HUES64 (cell line): Measurements from ENCODE around the gene FAM228B.
"Not testable (repeated sequence)": the region's sequence is repeated elsewhere in the genome, so short reads cannot be mapped to it uniquely, and the experiment has no call there.

Experiments used
- H3K27ac ChIP-seq: 2 replicates; pipeline ENCODE4 v1.7.0; 2013; ENCODE audit warnings: low read depth, low read length, inconsistent platforms
- H3K27me3 ChIP-seq: 2 replicates; pipeline ENCODE4 v1.6.1; 2013; ENCODE audit warnings: mild to moderate bottlenecking, low read length; ENCODE audit not compliant: insufficient read depth
- H3K36me3 ChIP-seq: 2 replicates; pipeline ENCODE4 v1.6.1; 2013; ENCODE audit warnings: mild to moderate bottlenecking, low read length; ENCODE audit not compliant: insufficient read depth
- H3K4me1 ChIP-seq: 2 replicates; pipeline ENCODE4 v1.6.1; 2013; ENCODE audit warnings: mild to moderate bottlenecking, low read length, moderate library complexity; ENCODE audit not compliant: insufficient read depth
- H3K4me3 ChIP-seq: 2 replicates; pipeline ENCODE4 v1.5.1; 2013; ENCODE audit warnings: mild to moderate bottlenecking, low read length, moderate library complexity
- H3K9ac ChIP-seq: 2 replicates; pipeline ENCODE4 v1.6.1; 2013; ENCODE audit warnings: mild to moderate bottlenecking, low read depth, low read length
- H3K9me3 ChIP-seq: 2 replicates; pipeline ENCODE4 v1.6.1; 2013; ENCODE audit warnings: low read depth, low read length; ENCODE audit not compliant: insufficient read depth
- WGBS: fragments of 150-250, 120-280 bp; methylation state at CpG from one replicate; pipeline ENCODE4 v1.1.7; 2013; ENCODE audit warnings: missing lambda C conversion rate; 5-methylcytosine and 5-hydroxymethylcytosine counted together

The FAM228B gene

GRCh38 chr2:24083567-24084385, 39.5 kb upstream of the FAM228B start:
- Histone ChIP-seq H3K36me3 (peaks cover 32% of the 10 kb centered on the region), H3K27me3 (no peaks in the 10 kb centered on the region), H3K4me3 (peak overlapping the region; percentile 79), H3K9ac (peak overlapping the region; percentile 94), H3K27ac (peak overlapping the region; percentile 99), H3K4me1 (peaks cover 9% of the 10 kb centered on the region), H3K9me3 (no peaks in the 10 kb centered on the region)
- WGBS, result 6% methylated on average over 29 of the region's 30 CpGs

- Histone ChIP-seq H3K4me1 (peaks cover 9% of the 10 kb centered on the region), H3K4me3 (peak within 1 kb of the TSS; percentile 79), H3K9ac (peak within 1 kb of the TSS; percentile 94), H3K27me3 (no peaks in the 10 kb centered on the region), H3K36me3 (peaks cover 24% of the 10 kb centered on the region), H3K9me3 (no peaks in the 10 kb centered on the region), H3K27ac (peak within 1 kb of the TSS; percentile 99)
- 2% methylated on average over 44 of the region's 44 CpGs for WGBS
Observed at GRCh38 chr2:24084386-24085199, 38.7 kb upstream of the FAM228B start, which contains the start of gene TP53I3. Gene TP53I3 (minus strand): TSS chr2:24084834. CDS start chr2:24084326, 508 bp downstream.

- 47% methylated on average over 11 of the region's 11 CpGs for WGBS
- peak overlapping the region; percentile 79 for H3K4me3 ChIP-seq
- peak overlapping the region; percentile 94 for H3K9ac ChIP-seq
- peaks cover 9% of the 10 kb centered on the region for H3K4me1 ChIP-seq
- H3K9me3 ChIP-seq, result no peaks in the 10 kb centered on the region
- H3K36me3 ChIP-seq, result peaks cover 20% of the 10 kb centered on the region
- no peaks in the 10 kb centered on the region for H3K27me3 ChIP-seq
- peak overlapping the region; percentile 99 for H3K27ac ChIP-seq
Observed at GRCh38 chr2:24085200-24085489, 38.1 kb upstream of the FAM228B start.

GRCh38 chr2:24086241-24086640, 37.0 kb upstream of the FAM228B start:
- Histone ChIP-seq H3K9ac (no peak overlapping the region), H3K4me3 (no peak overlapping the region), H3K27me3 (no peaks in the 10 kb centered on the region), H3K4me1 (peaks cover 9% of the 10 kb centered on the region), H3K36me3 (peaks cover 13% of the 10 kb centered on the region), H3K9me3 (no peaks in the 10 kb centered on the region), H3K27ac (no peak overlapping the region)
- WGBS, result no CpG with 5 or more reads among the region's 1 CpG

- peaks cover 11% of the 10 kb centered on the region for H3K36me3 ChIP-seq
- no peak overlapping the region for H3K27ac ChIP-seq
- H3K9me3 ChIP-seq, result no peaks in the 10 kb centered on the region
- WGBS, result 94% methylated on average over 2 of the region's 3 CpGs
- H3K27me3 ChIP-seq, result no peaks in the 10 kb centered on the region
- H3K9ac ChIP-seq, result no peak overlapping the region
- H3K4me3 ChIP-seq, result no peak overlapping the region
- peaks cover 9% of the 10 kb centered on the region for H3K4me1 ChIP-seq
Observed at GRCh38 chr2:24087032-24087431, 36.2 kb upstream of the FAM228B start.

GRCh38 chr2:24088821-24089359, 34.4 kb upstream of the FAM228B start:
- 97% methylated on average over 2 of the region's 2 CpGs for WGBS
- H3K36me3 ChIP-seq, result no peaks in the 10 kb centered on the region
- H3K9ac ChIP-seq, result no peak overlapping the region
- no peaks in the 10 kb centered on the region for H3K9me3 ChIP-seq
- H3K27ac ChIP-seq, result no peak overlapping the region
- H3K4me3 ChIP-seq, result no peak overlapping the region
- H3K27me3 ChIP-seq, result no peaks in the 10 kb centered on the region
- no peaks in the 10 kb centered on the region for H3K4me1 ChIP-seq

GRCh38 chr2:24093270-24093669, 30.0 kb upstream of the FAM228B start:
- not testable (repeated sequence) for H3K4me1 ChIP-seq, H3K36me3 ChIP-seq, H3K27me3 ChIP-seq, H3K27ac ChIP-seq, H3K4me3 ChIP-seq, H3K9ac ChIP-seq, H3K9me3 ChIP-seq
- WGBS, result 93% methylated on average over 5 of the region's 5 CpGs

GRCh38 chr2:24095171-24095677, 28.0 kb upstream of the FAM228B start:
- not testable (repeated sequence) for H3K9me3 ChIP-seq, H3K27ac ChIP-seq, H3K4me1 ChIP-seq, H3K36me3 ChIP-seq, H3K27me3 ChIP-seq
- Histone ChIP-seq H3K9ac (peak overlapping the region; percentile 54), H3K4me3 (peak overlapping the region; percentile 31)
- WGBS, result 50% methylated on average over 17 of the region's 17 CpGs

GRCh38 chr2:24100732-24101131, 22.5 kb upstream of the FAM228B start:
- WGBS, result 100% methylated on average over 2 of the region's 2 CpGs
- not testable (repeated sequence) for H3K4me1 ChIP-seq, H3K9me3 ChIP-seq, H3K27ac ChIP-seq, H3K36me3 ChIP-seq, H3K9ac ChIP-seq, H3K4me3 ChIP-seq, H3K27me3 ChIP-seq

GRCh38 chr2:24101992-24102391, 21.3 kb upstream of the FAM228B start:
- no CpG with 5 or more reads among the region's 2 CpGs for WGBS
- no peaks in the 10 kb centered on the region for H3K27me3 ChIP-seq
- H3K4me3 ChIP-seq, result no peak overlapping the region
- H3K4me1 ChIP-seq, result no peaks in the 10 kb centered on the region
- H3K36me3 ChIP-seq, result no peaks in the 10 kb centered on the region
- H3K27ac ChIP-seq, result no peak overlapping the region
- H3K9me3 ChIP-seq, result 0 out of 2 replicates have a peak, but pooled peaks cover 3% of the 10 kb centered on the region
- no peak overlapping the region for H3K9ac ChIP-seq

GRCh38 chr2:24102677-24103076, 20.6 kb upstream of the FAM228B start:
- Histone ChIP-seq H3K4me1 (no peaks in the 10 kb centered on the region), H3K9me3 (0 out of 2 replicates have a peak, but pooled peaks cover 3% of the 10 kb centered on the region), H3K36me3 (no peaks in the 10 kb centered on the region), H3K27me3 (no peaks in the 10 kb centered on the region), H3K9ac (no peak overlapping the region), H3K4me3 (no peak overlapping the region), H3K27ac (no peak overlapping the region)
- 90% methylated on average over 1 of the region's 1 CpG for WGBS
